Ascending aorta (tissue), 2 donors: ENCODE data around the gene TOM1L2. TPM values are rescaled to one million over a fixed set of nuclear protein-coding genes. Genes with fewer than 3 reads are reported as not detected.

Experiments
- DNase-seq, 2 donors: peaks; one replicate each; pipeline ENCODE4 v3.0.0-alpha.2; 2019; ENCODE audit warnings: low spot score in 2 of 2
- H3K27ac ChIP-seq, 2 donors: fragments of 200-600 bp; sonication (generic); one replicate each; pipeline ENCODE4 v1.5.1; 2016 to 2017; ENCODE audit warnings: mild to moderate bottlenecking in 1 of 2
- H3K27me3 ChIP-seq: fragments of 200-600 bp; sonication (generic); one replicate; pipeline ENCODE4 v1.5.1; 2017
- H3K36me3 ChIP-seq, 2 donors: fragments of 200-600 bp; sonication (generic); one replicate each; pipeline ENCODE4 v1.5.1; 2016
- H3K4me1 ChIP-seq, 2 donors: fragments of 200-600 bp; sonication (generic); one replicate each; pipeline ENCODE4 v1.5.1; 2016 to 2017; ENCODE audit warnings: mild to moderate bottlenecking in 1 of 2
- H3K4me3 ChIP-seq, 2 donors: fragments of 200-600 bp; sonication (generic); one replicate each; pipeline ENCODE4 v1.5.1; 2016 to 2017; ENCODE audit warnings: mild to moderate bottlenecking in 1 of 2
- H3K9me3 ChIP-seq, 2 donors: fragments of 200-600 bp; sonication (generic); one replicate each; pipeline ENCODE4 v1.5.1; 2016
- intact Hi-C: fragments of 100-400 bp; cut with DNase I; formaldehyde crosslinking; loops from one replicate; pipeline ENCODE4 v1.15.1; 2023
- total RNA-seq: library from RNA; depleted of rRNA; stranded (reverse); fragments of >200 nt; gene quantifications from one replicate; pipeline ENCODE4 v1.1.0, GENCODE V29; 2016
- TF ChIP-seq, protein P1 (sequence below), 3 experiments: fragments of 200-600 bp in 2 of 3; fragments of 450-650 bp in 1 of 3; sonication (generic) in 2 of 3; IDR thresholded peaks; one replicate each; pipeline ENCODE4 v1.5.1; 2016 to 2019; ENCODE audit warnings: antibody characterized with exemption in 3 of 3, mild to moderate bottlenecking in 1 of 3, moderate library complexity in 1 of 3

TOM1L2 gene
- total RNA-seq, 1 donor from 2014 or later, result 39.0 TPM

DNA sequence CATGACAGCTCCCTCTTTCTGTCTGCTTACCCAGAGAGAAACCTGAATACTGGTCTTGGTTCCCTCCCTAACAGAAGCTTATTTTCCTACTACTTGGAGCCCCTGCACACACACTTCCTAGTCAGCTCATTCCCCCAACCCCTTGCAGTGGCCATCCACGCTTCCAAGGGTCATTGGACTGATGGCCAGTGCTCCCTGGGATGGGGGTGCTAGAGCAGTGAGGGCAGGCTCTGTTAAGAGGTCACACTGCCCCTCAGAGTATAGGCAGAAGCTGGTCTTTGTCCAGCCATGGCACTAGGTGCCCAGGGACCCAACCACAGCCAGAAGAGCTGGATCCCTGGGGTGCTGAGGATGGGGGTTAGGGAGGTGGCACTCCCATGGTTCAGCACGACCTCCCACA lies 13.0 kb upstream of the TOM1L2 start:
- TF ChIP-seq, protein P1, sequence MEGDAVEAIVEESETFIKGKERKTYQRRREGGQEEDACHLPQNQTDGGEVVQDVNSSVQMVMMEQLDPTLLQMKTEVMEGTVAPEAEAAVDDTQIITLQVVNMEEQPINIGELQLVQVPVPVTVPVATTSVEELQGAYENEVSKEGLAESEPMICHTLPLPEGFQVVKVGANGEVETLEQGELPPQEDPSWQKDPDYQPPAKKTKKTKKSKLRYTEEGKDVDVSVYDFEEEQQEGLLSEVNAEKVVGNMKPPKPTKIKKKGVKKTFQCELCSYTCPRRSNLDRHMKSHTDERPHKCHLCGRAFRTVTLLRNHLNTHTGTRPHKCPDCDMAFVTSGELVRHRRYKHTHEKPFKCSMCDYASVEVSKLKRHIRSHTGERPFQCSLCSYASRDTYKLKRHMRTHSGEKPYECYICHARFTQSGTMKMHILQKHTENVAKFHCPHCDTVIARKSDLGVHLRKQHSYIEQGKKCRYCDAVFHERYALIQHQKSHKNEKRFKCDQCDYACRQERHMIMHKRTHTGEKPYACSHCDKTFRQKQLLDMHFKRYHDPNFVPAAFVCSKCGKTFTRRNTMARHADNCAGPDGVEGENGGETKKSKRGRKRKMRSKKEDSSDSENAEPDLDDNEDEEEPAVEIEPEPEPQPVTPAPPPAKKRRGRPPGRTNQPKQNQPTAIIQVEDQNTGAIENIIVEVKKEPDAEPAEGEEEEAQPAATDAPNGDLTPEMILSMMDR (IDR thresholded peaks at IDR 0.05), result no peak

DNA sequence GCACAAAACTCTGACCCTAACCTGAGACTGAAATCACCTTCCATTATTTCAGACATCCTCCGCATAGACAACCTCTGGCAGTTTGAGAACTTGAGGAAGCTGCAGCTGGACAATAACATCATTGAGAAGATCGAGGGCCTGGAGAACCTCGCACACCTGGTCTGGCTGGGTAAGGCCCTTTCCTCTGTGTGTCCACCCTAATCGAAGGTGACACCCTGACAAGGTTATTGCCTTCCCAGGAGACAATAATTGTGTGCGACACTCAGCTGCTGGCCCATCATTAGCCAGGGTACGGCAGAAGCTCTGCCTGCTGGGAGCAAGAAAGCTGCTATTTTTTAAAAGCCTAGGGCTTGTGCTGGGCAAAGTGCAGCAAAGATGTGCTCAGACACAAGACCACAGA lies 11.6 kb upstream of the TOM1L2 start:
- intact Hi-C loops, result no loop called here
- DNase-seq, result no peak
- Histone ChIP-seq H3K27ac (no peak overlapping the region), H3K9me3 (no peaks in the 10 kb centered on the region), H3K27me3 (no peaks in the 10 kb centered on the region), H3K36me3 (peaks cover 0 to 8% of the 10 kb centered on the region in 2 donors), H3K4me1 (no peaks in the 10 kb centered on the region), H3K4me3 (no peak overlapping the region)
- TF ChIP-seq, protein P1 (IDR thresholded peaks at IDR 0.05), result no peak

More for the DNA sequence above, 13.0 kb upstream of the TOM1L2 start:
- Histone ChIP-seq H3K36me3 (peaks cover 0 to 8% of the 10 kb centered on the region in 2 donors), H3K27ac (no peak overlapping the region), H3K4me3 (no peak overlapping the region), H3K4me1 (no peaks in the 10 kb centered on the region), H3K9me3 (no peaks in the 10 kb centered on the region), H3K27me3 (no peaks in the 10 kb centered on the region)
- intact Hi-C loops, result no loop called here
- DNase-seq, result no peak

DNA sequence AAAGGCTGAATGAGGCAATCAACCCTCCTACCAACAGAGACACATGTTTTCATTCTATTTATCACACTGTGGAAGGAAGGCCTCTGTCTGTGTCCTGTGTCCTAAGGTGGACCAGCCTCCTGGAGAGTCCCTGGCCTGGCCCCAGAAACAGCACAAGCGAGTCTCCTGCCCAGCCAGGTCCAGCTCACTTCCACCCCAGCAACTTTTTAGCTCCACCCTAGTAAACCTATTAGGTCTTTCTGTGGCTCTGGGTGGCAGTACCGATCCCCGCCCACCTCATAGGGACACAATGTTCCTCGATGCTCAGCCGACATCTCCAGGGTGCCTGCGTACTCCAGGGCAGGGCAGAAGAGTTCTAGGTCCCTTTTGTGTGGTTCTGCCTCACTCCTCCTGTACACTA lies 11.2 kb upstream of the TOM1L2 start:
- TF ChIP-seq, protein P1 (IDR thresholded peaks at IDR 0.05), result no peak
- no peak overlapping the region for H3K27ac ChIP-seq
- H3K4me1 ChIP-seq, result no peaks in the 10 kb centered on the region
- H3K36me3 ChIP-seq, result peaks cover 0 to 7% of the 10 kb centered on the region in 2 donors
- no peak for DNase-seq
- no peaks in the 10 kb centered on the region for H3K27me3 ChIP-seq
- no peak overlapping the region for H3K4me3 ChIP-seq
- H3K9me3 ChIP-seq, result no peaks in the 10 kb centered on the region
- intact Hi-C loops, result no loop called here

- Histone ChIP-seq H3K36me3 (peaks cover 0 to under 1% of the 10 kb centered on the region in 2 donors), H3K27me3 (no peaks in the 10 kb centered on the region), H3K27ac (no peak overlapping the region), H3K9me3 (no peaks in the 10 kb centered on the region), H3K4me3 (no peak overlapping the region), H3K4me1 (no peaks in the 10 kb centered on the region)
- intact Hi-C loops, result no loop called here
- DNase-seq, result no peak
- TF ChIP-seq, protein P1 (IDR thresholded peaks at IDR 0.05), result no peak
Measured at GRCh38 chr17:17982801-17983200, 10.6 kb upstream of the TOM1L2 start.

DNA sequence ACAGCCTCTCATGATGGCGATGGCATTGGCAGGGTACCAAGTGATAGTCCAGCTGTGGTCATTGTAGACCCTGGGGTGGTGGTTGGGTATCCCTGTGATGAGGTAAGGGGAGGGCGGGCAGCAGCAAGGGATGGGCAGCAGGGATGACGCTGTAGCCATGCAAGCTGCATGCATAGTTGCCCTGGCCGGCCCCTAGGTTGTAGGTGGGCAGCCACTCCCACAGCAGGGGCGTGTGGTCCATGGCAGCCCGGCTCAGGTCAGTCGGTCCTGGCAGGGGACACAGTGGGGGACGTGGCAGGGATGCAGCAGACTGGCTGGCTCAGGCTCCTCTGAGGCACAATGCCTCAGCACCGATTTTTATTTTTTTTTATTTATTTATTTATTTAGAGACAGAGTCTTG lies 9.1 kb upstream of the TOM1L2 start:
- Histone ChIP-seq H3K36me3 (no peaks in the 10 kb centered on the region), H3K9me3 (no peaks in the 10 kb centered on the region), H3K27me3 (no peaks in the 10 kb centered on the region), H3K4me1 (no peaks in the 10 kb centered on the region), H3K27ac (no peak overlapping the region), H3K4me3 (no peak overlapping the region)
- intact Hi-C loops, result no loop called here
- TF ChIP-seq, protein P1 (IDR thresholded peaks at IDR 0.05), result no peak
- no peak for DNase-seq

DNA sequence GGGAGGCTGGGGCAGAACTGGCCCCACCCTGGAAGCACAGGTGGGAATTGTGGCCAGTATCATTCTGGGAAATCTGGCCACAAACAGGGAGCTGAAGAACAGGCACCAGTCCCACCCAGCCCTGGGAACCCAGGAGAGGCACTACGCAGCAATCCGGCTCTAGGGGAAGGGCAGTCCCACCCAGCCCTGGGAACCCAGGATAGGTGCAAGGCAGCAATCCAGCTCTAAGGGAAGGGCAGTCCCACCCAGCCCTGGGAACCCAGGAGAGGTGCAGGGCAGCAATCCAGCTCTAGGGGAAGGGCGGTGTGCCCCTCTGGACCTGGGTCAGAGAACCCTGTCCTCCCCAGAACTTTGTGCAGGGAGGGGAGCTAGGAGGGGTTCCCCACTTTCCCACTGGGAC lies 7.6 kb upstream of the TOM1L2 start:
- DNase-seq, result no peak
- TF ChIP-seq, protein P1 (IDR thresholded peaks at IDR 0.05), result no peak
- Histone ChIP-seq H3K4me3 (no peak overlapping the region), H3K4me1 (no peaks in the 10 kb centered on the region), H3K27ac (no peak overlapping the region), H3K36me3 (no peaks in the 10 kb centered on the region), H3K27me3 (no peaks in the 10 kb centered on the region), H3K9me3 (no peaks in the 10 kb centered on the region)
- intact Hi-C loops, result no loop called here
